Stomach (tissue), 4 donors: ENCODE data around the gene AUH.

Experiments
- EP300 ChIP-seq: sonication (generic); formaldehyde crosslinking; IDR thresholded peaks from one replicate; pipeline ENCODE4 v1.6.1; 2017; ENCODE audit warnings: antibody characterized with exemption
- POLR2A ChIP-seq, 4 donors: fragments of 450-650 bp; IDR thresholded peaks; one replicate each; pipeline ENCODE4 v1.6.1; 2016; ENCODE audit warnings: antibody characterized with exemption in 4 of 4, control low read depth in 2 of 4, mild to moderate bottlenecking in 1 of 4, moderate library complexity in 1 of 4
- POLR2AphosphoS5 ChIP-seq, 3 donors: sonication (generic); formaldehyde crosslinking; IDR thresholded peaks; one replicate each; pipeline ENCODE4 v1.6.1; 2016; ENCODE audit warnings: antibody characterized with exemption in 3 of 3
- TF ChIP-seq, protein P1 (sequence below), 7 experiments: fragments of 450-650 bp in 4 of 7; fragments of 200-600 bp in 3 of 7; sonication (generic) in 3 of 7; IDR thresholded peaks; one replicate each; pipeline ENCODE4 v1.5.1; 2016 to 2019; ENCODE audit warnings: antibody characterized with exemption in 7 of 7, control low read depth in 2 of 7, mild to moderate bottlenecking in 1 of 7

DNA sequence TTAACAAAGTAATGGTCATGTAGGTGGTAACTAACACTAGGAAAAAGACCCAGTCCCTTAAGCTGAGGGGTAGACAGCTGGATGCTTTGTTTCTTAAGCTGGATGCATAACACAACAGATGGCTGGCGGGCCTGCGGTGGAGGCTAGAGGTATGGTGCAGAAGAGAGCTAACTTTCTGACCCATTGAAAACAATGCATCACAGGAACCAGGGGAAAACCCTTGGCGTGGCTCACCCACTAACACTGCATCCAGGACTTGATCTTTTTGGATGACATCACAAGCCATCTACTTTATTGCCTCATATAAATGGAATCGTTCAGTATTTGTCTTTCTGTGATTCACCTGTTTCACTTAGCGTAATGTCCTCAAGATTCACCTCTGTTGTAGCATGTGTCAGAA lies 138.7 kb downstream of the AUH start:
- TF ChIP-seq POLR2A (IDR thresholded peaks at IDR 0.05) (no peak), POLR2AphosphoS5 (IDR thresholded peaks at IDR 0.05) (no peak), EP300 (no peak)
- TF ChIP-seq, protein P1, sequence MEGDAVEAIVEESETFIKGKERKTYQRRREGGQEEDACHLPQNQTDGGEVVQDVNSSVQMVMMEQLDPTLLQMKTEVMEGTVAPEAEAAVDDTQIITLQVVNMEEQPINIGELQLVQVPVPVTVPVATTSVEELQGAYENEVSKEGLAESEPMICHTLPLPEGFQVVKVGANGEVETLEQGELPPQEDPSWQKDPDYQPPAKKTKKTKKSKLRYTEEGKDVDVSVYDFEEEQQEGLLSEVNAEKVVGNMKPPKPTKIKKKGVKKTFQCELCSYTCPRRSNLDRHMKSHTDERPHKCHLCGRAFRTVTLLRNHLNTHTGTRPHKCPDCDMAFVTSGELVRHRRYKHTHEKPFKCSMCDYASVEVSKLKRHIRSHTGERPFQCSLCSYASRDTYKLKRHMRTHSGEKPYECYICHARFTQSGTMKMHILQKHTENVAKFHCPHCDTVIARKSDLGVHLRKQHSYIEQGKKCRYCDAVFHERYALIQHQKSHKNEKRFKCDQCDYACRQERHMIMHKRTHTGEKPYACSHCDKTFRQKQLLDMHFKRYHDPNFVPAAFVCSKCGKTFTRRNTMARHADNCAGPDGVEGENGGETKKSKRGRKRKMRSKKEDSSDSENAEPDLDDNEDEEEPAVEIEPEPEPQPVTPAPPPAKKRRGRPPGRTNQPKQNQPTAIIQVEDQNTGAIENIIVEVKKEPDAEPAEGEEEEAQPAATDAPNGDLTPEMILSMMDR (IDR thresholded peaks at IDR 0.05): no peak
